Cardiac fibroblast (primary cell): ENCODE data around the gene IQGAP2.

ENCODE experiments used
- DNase-seq, 2 donors: peaks; one replicate each; pipeline versions ENCODE4 v3.0.0 to v3.0.0-alpha.2; 2010; ENCODE audit warnings: low read depth in 2 of 2
- H3K4me3 ChIP-seq, 2 donors: replicated peaks in 1 of 2; 1 replicate in 1 of 2; 2 replicates in 1 of 2; pipeline ENCODE4 v1.5.1; 2011; ENCODE audit warnings: low read depth in 2 of 2, low read length in 2 of 2, mild to moderate bottlenecking in 2 of 2, moderate library complexity in 1 of 2
- TF ChIP-seq, protein P1 (sequence below): IDR thresholded peaks from one replicate; pipeline ENCODE4 v1.5.1; 2011; ENCODE audit warnings: low read depth, mild to moderate bottlenecking, low read length, inconsistent platforms

IQGAP2 gene

GRCh38 chr5:76652809-76653414 is 249.8 kb downstream of the IQGAP2 start:
- H3K4me3 ChIP-seq = no peak overlapping the region
- TF ChIP-seq, protein P1, sequence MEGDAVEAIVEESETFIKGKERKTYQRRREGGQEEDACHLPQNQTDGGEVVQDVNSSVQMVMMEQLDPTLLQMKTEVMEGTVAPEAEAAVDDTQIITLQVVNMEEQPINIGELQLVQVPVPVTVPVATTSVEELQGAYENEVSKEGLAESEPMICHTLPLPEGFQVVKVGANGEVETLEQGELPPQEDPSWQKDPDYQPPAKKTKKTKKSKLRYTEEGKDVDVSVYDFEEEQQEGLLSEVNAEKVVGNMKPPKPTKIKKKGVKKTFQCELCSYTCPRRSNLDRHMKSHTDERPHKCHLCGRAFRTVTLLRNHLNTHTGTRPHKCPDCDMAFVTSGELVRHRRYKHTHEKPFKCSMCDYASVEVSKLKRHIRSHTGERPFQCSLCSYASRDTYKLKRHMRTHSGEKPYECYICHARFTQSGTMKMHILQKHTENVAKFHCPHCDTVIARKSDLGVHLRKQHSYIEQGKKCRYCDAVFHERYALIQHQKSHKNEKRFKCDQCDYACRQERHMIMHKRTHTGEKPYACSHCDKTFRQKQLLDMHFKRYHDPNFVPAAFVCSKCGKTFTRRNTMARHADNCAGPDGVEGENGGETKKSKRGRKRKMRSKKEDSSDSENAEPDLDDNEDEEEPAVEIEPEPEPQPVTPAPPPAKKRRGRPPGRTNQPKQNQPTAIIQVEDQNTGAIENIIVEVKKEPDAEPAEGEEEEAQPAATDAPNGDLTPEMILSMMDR = no peak
- no peak for DNase-seq

DNA sequence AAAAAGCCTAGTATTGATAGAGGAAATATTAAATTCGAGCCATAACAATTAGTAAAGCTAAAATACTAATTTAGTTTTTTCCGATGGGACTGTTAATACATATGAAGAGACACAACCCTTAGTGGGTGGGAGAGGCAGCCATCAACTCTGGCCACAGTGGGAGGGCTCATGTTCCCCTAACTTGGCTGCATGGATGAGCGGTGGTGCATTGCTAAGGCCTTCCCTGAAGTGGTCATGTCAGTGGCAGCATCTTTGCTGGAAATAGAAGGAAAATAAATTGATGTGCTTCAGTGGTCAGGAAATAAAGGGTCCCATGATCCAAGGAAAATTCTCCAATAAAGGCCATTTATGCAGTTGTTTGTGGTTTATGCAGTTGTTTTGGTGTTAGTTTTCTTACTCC is 254.0 kb downstream of the IQGAP2 start:
- TF ChIP-seq, protein P1 = no peak
- DNase-seq = no peak
- H3K4me3 ChIP-seq = no peak overlapping the region

DNA sequence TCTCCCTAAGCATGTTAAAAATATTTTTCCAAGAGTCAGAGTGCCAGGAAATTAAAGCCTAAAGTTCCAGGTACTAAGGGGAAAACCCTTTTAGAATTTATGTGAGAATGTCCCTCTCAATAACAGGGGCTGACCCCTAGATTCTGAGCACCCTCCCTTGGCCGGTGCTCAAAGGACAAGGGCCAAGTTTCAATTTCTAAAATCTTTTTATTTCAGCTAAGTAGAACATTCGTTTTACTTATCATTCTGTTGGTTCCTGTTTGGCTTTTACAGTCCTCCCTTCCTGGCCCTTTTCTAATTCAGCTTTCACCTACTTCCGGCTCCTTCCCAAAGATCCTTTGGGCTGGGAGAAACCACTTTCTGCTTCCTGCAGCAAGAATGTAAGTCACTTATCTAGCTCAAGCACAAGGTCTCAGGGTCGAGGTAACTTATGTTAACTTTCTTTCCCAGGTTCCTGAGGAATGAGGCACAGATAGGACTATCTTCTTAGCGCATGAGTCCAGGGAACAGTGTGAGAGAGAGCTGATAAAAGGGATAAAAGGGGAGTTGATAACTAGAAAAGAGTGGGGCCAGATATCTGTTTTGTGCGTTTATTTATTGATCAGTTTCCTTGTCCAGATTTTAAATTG is 254.7 kb downstream of the IQGAP2 start:
- TF ChIP-seq, protein P1 = no peak
- DNase-seq = peak in 1 of 2 donors; percentile 79
- H3K4me3 ChIP-seq = no peak overlapping the region

DNA sequence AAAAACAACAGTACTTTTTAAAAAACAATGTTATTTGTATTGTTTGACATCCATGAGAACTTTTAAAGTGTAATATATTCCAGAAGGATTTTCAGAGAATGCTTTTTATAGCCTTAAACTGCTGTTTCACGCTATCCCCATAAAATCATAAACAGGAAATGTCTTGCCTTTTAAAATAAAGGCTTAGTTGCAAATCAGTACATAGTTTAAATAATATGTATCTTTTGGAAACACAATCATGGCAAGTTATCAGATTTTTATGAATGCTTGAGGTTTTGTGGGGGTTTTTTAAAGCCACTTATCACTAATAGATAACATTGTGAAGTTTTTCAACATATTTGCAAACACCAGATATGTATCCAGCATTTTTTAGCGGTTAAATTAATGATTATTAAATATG is 257.3 kb downstream of the IQGAP2 start:
- peak in 1 of 2 donors; percentile 37 for DNase-seq
- TF ChIP-seq, protein P1 = no peak
- no peak overlapping the region for H3K4me3 ChIP-seq

GRCh38 chr5:76662521-76662920 is 259.4 kb downstream of the IQGAP2 start:
- DNase-seq = no peak
- TF ChIP-seq, protein P1 = no peak
- H3K4me3 ChIP-seq = no peak overlapping the region

DNA sequence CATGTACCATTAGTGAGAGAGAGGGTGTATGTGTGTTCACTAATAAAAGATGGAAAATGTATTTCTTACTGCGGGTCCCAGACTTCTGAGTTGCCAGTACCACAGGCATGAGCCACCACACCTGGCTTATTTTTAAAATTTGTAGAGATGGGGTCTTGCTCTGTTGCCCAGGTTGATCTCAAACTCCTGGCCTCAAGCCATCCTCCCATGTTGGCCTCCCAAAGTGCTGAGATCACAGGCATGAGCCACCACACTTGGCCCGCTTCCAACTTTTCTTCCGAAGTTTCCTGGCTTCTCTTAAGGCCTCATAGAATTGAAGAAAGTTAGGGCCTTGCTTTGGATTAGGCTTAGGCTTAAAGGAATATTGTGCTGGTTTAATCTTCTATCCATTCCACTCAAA is 260.5 kb downstream of the IQGAP2 start:
- TF ChIP-seq, protein P1 = no peak
- DNase-seq = peak; percentile 20 to 52
- H3K4me3 ChIP-seq = no peak overlapping the region
